Right lobe of liver (tissue), 6 donors: ENCODE results near the gene KMT5C. TPM values are rescaled to one million over a fixed set of nuclear protein-coding genes. Genes with fewer than 3 reads are reported as not detected.

Experiments used
- ATAC-seq, 4 donors: fragments of 200-7000 bp; cut with Tn5 transposase; one replicate each; pipeline ENCODE4 v1.9.1; 2020; ENCODE audit warnings: mild to moderate bottlenecking in 4 of 4, moderate library complexity in 4 of 4
- DNase-seq, 3 donors: peaks; one replicate each; pipeline ENCODE4 v3.0.0-alpha.2; 2020
- H3K27ac ChIP-seq, 3 donors: fragments of 200-600 bp; one replicate each; pipeline ENCODE4 v1.8.0; 2022
- H3K27me3 ChIP-seq, 2 donors: fragments of 200-600 bp; one replicate each; pipeline ENCODE4 v1.8.0; 2022
- H3K36me3 ChIP-seq, 4 donors: fragments of 200-600 bp; sonication (generic) in 1 of 4; one replicate each; pipeline versions ENCODE4 v1.5.1 to v1.8.0; 2017 to 2022; ENCODE audit warnings: control low read depth in 1 of 4
- H3K4me1 ChIP-seq, 4 donors: fragments of 200-600 bp; sonication (generic) in 1 of 4; one replicate each; pipeline versions ENCODE4 v1.5.1 to v1.8.0; 2017 to 2022; ENCODE audit warnings: control low read depth in 1 of 4
- H3K4me3 ChIP-seq, 3 donors: fragments of 200-600 bp; one replicate each; pipeline ENCODE4 v1.8.0; 2022
- H3K9me3 ChIP-seq, 4 donors: fragments of 200-600 bp; sonication (generic) in 1 of 4; one replicate each; pipeline versions ENCODE4 v1.5.1 to v1.8.0; 2017 to 2022; ENCODE audit warnings: control low read depth in 1 of 4
- POLR2A ChIP-seq: fragments of 450-650 bp; IDR thresholded peaks from one replicate; pipeline ENCODE4 v1.6.1; 2017; ENCODE audit warnings: antibody characterized with exemption, mild to moderate bottlenecking
- WGBS: methylation state at CpG from one replicate; pipeline ENCODE4 v1.1.6; 2018; ENCODE audit warnings: low coverage, low lambda C conversion rate; ENCODE audit not compliant: insufficient coverage; ENCODE audit errors: missing lambda C conversion rate; 5-methylcytosine and 5-hydroxymethylcytosine counted together
- intact Hi-C, 2 donors: fragments of 100-400 bp; cut with DNase I; formaldehyde crosslinking; loops; one replicate each; pipeline versions ENCODE4 v1.11.2 to v1.14.1; 2022
- total RNA-seq, 6 experiments: library from RNA; depleted of rRNA in 2 of 6; stranded (reverse); fragments of >200 nt in 2 of 6; fragmentation: NEBNext Ultra II Directional in 3 of 6; extraction: Animal tissue kit (Norgen Biotek cat#: 25700) in 3 of 6; gene quantifications; one replicate each; pipeline versions ENCODE4 v1.1.0 to v1.2.4, GENCODE V29; 2016 to 2023
- TF ChIP-seq, protein P1 (sequence below), 4 donors: fragments of 200-600 bp in 3 of 4; fragments of 450-650 bp in 1 of 4; IDR thresholded peaks; one replicate each; pipeline versions ENCODE4 v1.5.1 to v1.8.0; 2016 to 2022; ENCODE audit warnings: antibody characterized with exemption in 4 of 4, mild to moderate bottlenecking in 2 of 4
- donor health status: DM: no; HTN: yes; CAD: no.
- donor health status: DM: no; HTN: no; CAD: no.
- donor health status: DM: no; HTN: no; CAD: no.
- donor health status: DM: no; HTN: yes; CAD: no.
- donor health status: DM: no; HTN: yes; CAD: no.

The KMT5C gene
- total RNA-seq, 6 experiments from 2014 or later = 2.3 to 5.3 (median 3.7) TPM

DNA sequence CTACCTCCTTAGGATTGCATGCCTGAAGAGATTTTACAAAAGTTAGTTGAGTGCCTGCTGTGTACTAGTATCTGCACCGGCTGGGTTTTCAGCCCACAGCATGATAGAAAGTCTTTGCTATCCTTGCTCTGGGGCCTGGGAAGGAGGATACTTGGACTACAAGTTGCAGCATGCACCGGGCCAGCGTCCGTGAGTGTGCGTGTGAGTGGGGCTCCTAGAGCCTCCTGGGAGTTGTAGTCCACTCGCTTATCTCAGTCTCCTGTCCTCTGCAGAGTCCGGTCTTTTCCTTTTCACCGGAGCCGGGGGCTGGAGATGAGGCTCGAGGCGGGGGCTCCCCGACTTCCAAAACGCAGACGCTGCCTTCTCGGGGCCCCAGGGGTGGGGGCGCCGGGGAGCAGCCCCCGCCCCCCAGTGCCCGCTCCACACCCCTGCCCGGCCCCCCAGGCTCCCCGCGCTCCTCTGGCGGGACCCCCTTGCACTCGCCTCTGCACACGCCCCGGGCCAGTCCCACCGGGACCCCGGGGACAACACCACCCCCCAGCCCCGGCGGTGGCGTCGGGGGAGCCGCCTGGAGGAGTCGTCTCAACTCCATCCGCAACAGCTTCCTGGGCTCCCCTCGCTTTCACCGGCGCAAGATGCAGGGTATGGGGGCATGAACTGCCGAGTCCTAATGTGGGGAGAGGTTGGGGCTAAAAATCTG lies 35.2 kb upstream of the KMT5C start:
- H3K27me3 ChIP-seq = no peaks in the 10 kb centered on the region
- no peak overlapping the region for H3K27ac ChIP-seq
- ATAC-seq (peak; percentile 49 to 61 (median 54)), DNase-seq (peak in 1 of 3 donors; percentile 45)
- H3K36me3 ChIP-seq = no peaks in the 10 kb centered on the region
- H3K9me3 ChIP-seq = no peaks in the 10 kb centered on the region
- intact Hi-C loops = loop anchor here in 1 of 2 donors (10.0 kb wide), 1 partner anchor 100 kb away; the partner anchor contains the start of gene UBE2S
- 92% methylated on average over 8 of the region's 39 CpGs for whole genome bisulfite sequencing
- no peak for TF ChIP-seq POLR2A
- TF ChIP-seq, protein P1, sequence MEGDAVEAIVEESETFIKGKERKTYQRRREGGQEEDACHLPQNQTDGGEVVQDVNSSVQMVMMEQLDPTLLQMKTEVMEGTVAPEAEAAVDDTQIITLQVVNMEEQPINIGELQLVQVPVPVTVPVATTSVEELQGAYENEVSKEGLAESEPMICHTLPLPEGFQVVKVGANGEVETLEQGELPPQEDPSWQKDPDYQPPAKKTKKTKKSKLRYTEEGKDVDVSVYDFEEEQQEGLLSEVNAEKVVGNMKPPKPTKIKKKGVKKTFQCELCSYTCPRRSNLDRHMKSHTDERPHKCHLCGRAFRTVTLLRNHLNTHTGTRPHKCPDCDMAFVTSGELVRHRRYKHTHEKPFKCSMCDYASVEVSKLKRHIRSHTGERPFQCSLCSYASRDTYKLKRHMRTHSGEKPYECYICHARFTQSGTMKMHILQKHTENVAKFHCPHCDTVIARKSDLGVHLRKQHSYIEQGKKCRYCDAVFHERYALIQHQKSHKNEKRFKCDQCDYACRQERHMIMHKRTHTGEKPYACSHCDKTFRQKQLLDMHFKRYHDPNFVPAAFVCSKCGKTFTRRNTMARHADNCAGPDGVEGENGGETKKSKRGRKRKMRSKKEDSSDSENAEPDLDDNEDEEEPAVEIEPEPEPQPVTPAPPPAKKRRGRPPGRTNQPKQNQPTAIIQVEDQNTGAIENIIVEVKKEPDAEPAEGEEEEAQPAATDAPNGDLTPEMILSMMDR (IDR thresholded peaks at IDR 0.05) = no peak
- no peak overlapping the region for H3K4me3 ChIP-seq
- H3K4me1 ChIP-seq = no peaks in the 10 kb centered on the region

DNA sequence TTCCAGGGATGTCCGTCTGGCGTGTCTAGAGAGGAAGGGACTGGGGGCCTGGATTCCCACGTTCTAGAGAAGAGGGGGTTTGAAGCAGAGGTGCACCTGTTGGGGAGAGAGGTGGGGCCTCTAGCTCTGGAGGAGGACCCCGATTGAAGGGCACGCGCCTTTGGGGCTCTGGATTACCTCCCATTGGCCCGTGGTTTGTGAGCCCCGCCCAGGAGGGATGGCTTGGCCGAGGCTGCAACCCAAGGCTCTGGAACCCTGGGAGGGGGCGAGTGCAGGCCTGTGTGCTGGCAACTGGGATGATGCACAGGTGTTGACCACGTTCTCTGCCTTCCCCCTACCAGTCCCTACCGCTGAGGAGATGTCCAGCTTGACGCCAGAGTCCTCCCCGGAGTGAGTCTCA lies 34.7 kb upstream of the KMT5C start:
- TF ChIP-seq, protein P1 (IDR thresholded peaks at IDR 0.05) = no peak
- TF ChIP-seq POLR2A = no peak
- H3K27me3 ChIP-seq = no peaks in the 10 kb centered on the region
- no peaks in the 10 kb centered on the region for H3K9me3 ChIP-seq
- intact Hi-C loops = loop anchor here in 1 of 2 donors (10.0 kb wide), 1 partner anchor 100 kb away; the partner anchor contains the start of gene UBE2S
- ATAC-seq (no peak), DNase-seq (no peak)
- WGBS = 76% methylated on average over 10 of the region's 14 CpGs
- no peaks in the 10 kb centered on the region for H3K4me1 ChIP-seq
- H3K4me3 ChIP-seq = no peak overlapping the region
- no peaks in the 10 kb centered on the region for H3K36me3 ChIP-seq
- no peak overlapping the region for H3K27ac ChIP-seq

DNA sequence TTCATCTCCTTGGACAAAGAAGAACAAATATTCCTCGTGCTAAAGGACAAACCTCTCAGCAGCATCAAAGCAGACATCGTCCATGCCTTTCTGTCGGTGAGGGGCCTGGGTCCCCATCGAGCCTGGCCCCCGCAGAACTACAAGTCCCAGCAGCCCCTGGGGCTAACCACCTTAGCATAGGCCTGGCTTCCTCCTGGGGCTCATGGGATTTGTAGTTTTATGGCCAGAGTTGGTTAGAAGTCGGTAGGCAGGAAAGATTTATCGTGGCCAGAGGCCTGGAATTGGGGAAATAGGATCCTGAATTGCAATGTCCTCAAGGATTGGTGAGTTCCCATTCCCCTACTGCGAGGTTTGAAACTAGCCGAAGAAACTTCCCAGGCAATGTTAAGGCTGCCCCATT lies 34.2 kb upstream of the KMT5C start:
- Histone ChIP-seq H3K9me3 (no peaks in the 10 kb centered on the region), H3K4me1 (no peaks in the 10 kb centered on the region), H3K36me3 (no peaks in the 10 kb centered on the region), H3K27me3 (no peaks in the 10 kb centered on the region), H3K27ac (no peak overlapping the region), H3K4me3 (no peak overlapping the region)
- TF ChIP-seq, protein P1 (IDR thresholded peaks at IDR 0.05) = no peak
- TF ChIP-seq POLR2A = no peak
- DNase-seq = no peak
- WGBS = 71% methylated on average over 3 of the region's 9 CpGs
- peak; percentile 53 to 64 (median 62) for ATAC-seq
- intact Hi-C loops = loop anchor here in 1 of 2 donors (10.0 kb wide), 1 partner anchor 99 kb away; the partner anchor contains the start of gene UBE2S

DNA sequence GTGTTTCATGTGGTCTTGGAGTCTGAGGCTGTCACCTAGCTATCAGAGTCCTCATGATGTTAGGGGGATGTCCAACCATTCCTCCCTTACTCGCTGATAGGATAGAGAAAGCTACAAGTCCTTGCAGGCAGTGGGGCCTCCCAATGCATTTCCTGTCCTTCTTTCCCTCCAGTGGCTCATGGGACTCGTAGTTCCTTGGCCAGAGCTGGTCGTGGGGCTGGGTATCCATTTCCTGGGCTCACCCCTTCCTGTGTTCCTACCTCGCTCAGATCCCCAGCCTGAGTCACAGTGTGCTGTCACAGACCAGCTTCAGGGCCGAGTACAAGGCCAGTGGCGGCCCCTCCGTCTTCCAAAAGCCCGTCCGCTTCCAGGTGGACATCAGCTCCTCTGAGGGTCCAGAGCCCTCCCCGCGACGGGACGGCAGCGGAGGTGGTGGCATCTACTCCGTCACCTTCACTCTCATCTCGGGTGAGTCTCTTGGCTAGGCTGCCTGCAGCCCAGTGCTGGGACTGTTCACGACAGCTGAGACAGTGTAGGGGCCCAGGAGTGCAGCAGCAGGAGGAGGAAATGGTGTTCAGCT lies 33.6 kb upstream of the KMT5C start:
- no peaks in the 10 kb centered on the region for H3K27me3 ChIP-seq
- H3K4me3 ChIP-seq = no peak overlapping the region
- intact Hi-C loops = loop anchor here in 1 of 2 donors (10.0 kb wide), 1 partner anchor 99 kb away; the partner anchor contains the start of gene UBE2S
- WGBS = 80% methylated on average over 2 of the region's 17 CpGs
- H3K27ac ChIP-seq = no peak overlapping the region
- DNase-seq (no peak), ATAC-seq (no peak)
- no peaks in the 10 kb centered on the region for H3K36me3 ChIP-seq
- H3K9me3 ChIP-seq = no peaks in the 10 kb centered on the region
- no peaks in the 10 kb centered on the region for H3K4me1 ChIP-seq
- TF ChIP-seq POLR2A = no peak
- TF ChIP-seq, protein P1 (IDR thresholded peaks at IDR 0.05) = no peak
